Prostate gland (tissue), 2 donors: Measurements from ENCODE around the gene THEM5.

ENCODE experiments used
- POLR2A ChIP-seq: fragments of 450-650 bp; IDR thresholded peaks from one replicate; pipeline ENCODE4 v1.6.1; 2016; ENCODE audit warnings: antibody characterized with exemption, mild to moderate bottlenecking
- TF ChIP-seq, protein P1 (sequence below), 4 experiments: fragments of 200-600 bp in 2 of 4; fragments of 450-650 bp in 2 of 4; sonication (generic) in 2 of 4; IDR thresholded peaks; 1 replicate in 3 of 4; 2 replicates in 1 of 4; pipeline ENCODE4 v1.5.1; 2016 to 2019; ENCODE audit warnings: antibody characterized with exemption in 4 of 4, mild to moderate bottlenecking in 2 of 4, moderate library complexity in 2 of 4

- TF ChIP-seq POLR2A: no peak
- TF ChIP-seq, protein P1, sequence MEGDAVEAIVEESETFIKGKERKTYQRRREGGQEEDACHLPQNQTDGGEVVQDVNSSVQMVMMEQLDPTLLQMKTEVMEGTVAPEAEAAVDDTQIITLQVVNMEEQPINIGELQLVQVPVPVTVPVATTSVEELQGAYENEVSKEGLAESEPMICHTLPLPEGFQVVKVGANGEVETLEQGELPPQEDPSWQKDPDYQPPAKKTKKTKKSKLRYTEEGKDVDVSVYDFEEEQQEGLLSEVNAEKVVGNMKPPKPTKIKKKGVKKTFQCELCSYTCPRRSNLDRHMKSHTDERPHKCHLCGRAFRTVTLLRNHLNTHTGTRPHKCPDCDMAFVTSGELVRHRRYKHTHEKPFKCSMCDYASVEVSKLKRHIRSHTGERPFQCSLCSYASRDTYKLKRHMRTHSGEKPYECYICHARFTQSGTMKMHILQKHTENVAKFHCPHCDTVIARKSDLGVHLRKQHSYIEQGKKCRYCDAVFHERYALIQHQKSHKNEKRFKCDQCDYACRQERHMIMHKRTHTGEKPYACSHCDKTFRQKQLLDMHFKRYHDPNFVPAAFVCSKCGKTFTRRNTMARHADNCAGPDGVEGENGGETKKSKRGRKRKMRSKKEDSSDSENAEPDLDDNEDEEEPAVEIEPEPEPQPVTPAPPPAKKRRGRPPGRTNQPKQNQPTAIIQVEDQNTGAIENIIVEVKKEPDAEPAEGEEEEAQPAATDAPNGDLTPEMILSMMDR (IDR thresholded peaks at IDR 0.05): no peak
Observed at GRCh38 chr1:151828921-151829320, 24.6 kb downstream of the THEM5 start.
